Urothelium cell line (cell line): Measurements from ENCODE around the gene SLC24A3.

Experiments
- DNase-seq: peaks from one replicate; pipeline ENCODE4 v3.0.0; 2011; ENCODE audit warnings: low spot score, mixed read lengths
- FAIRE-seq: peaks from 2 replicates; lab custom pipeline; 2011; peaks lifted over from hg19 to GRCh38; lab: Jason Lieb, UNC

Gene SLC24A3

GRCh38 chr20:19725814-19726525, 513.5 kb downstream of the SLC24A3 start:
- DNase-seq (no peak), FAIRE-seq (no peak)

GRCh38 chr20:19727251-19727847, 514.9 kb downstream of the SLC24A3 start:
- DNase-seq (no peak), FAIRE-seq (no peak)

GRCh38 chr20:19729672-19730071, 517.2 kb downstream of the SLC24A3 start:
- no peak for FAIRE-seq

GRCh38 chr20:19730706-19731105, 518.3 kb downstream of the SLC24A3 start:
- no peak for FAIRE-seq
- no peak for DNase-seq

More at GRCh38 chr20:19729672-19730071, 517.2 kb downstream of the SLC24A3 start:
- no peak for DNase-seq

GRCh38 chr20:19734811-19735210, 522.4 kb downstream of the SLC24A3 start:
- DNase-seq (no peak), FAIRE-seq (no peak)

- DNase-seq (peak; percentile 88), FAIRE-seq (no peak)
Observed at GRCh38 chr20:19735446-19735845, 523.0 kb downstream of the SLC24A3 start.

GRCh38 chr20:19737025-19737424, 524.6 kb downstream of the SLC24A3 start:
- FAIRE-seq, result peak; percentile 53
- DNase-seq, result no peak

GRCh38 chr20:19738951-19739350, 526.5 kb downstream of the SLC24A3 start:
- no peak for FAIRE-seq

GRCh38 chr20:19739351-19739750, 526.9 kb downstream of the SLC24A3 start:
- no peak for DNase-seq
- no peak for FAIRE-seq

More at GRCh38 chr20:19738951-19739350, 526.5 kb downstream of the SLC24A3 start:
- no peak for DNase-seq

- no peak for DNase-seq
- no peak for FAIRE-seq
Observed at GRCh38 chr20:19740512-19740911, 528.1 kb downstream of the SLC24A3 start.

GRCh38 chr20:19741924-19742323, 529.5 kb downstream of the SLC24A3 start:
- DNase-seq (no peak), FAIRE-seq (no peak)

GRCh38 chr20:19742974-19743639, 530.7 kb downstream of the SLC24A3 start:
- no peak for DNase-seq
- no peak for FAIRE-seq

- no peak for FAIRE-seq
Observed at GRCh38 chr20:19743640-19743995, 531.2 kb downstream of the SLC24A3 start.

GRCh38 chr20:19745106-19745505, 532.7 kb downstream of the SLC24A3 start:
- FAIRE-seq (no peak), DNase-seq (no peak)

More at GRCh38 chr20:19743640-19743995, 531.2 kb downstream of the SLC24A3 start:
- DNase-seq, result no peak

- DNase-seq, result no peak
- no peak for FAIRE-seq
Observed at GRCh38 chr20:19745584-19745983, 533.1 kb downstream of the SLC24A3 start.

- DNase-seq (no peak), FAIRE-seq (no peak)
Observed at GRCh38 chr20:19746396-19746795, 534.0 kb downstream of the SLC24A3 start.

- FAIRE-seq, result no peak
- DNase-seq, result no peak
Observed at GRCh38 chr20:19747903-19748302, 535.5 kb downstream of the SLC24A3 start.

- DNase-seq (no peak), FAIRE-seq (no peak)
Observed at GRCh38 chr20:19748681-19749080, 536.2 kb downstream of the SLC24A3 start.

- DNase-seq, result no peak
Observed at GRCh38 chr20:19749618-19750071, 537.2 kb downstream of the SLC24A3 start.

GRCh38 chr20:19750101-19750606, 537.7 kb downstream of the SLC24A3 start:
- DNase-seq, result no peak
- FAIRE-seq, result no peak

More at GRCh38 chr20:19749618-19750071, 537.2 kb downstream of the SLC24A3 start:
- no peak for FAIRE-seq

GRCh38 chr20:19750907-19751636, 538.6 kb downstream of the SLC24A3 start:
- DNase-seq (no peak), FAIRE-seq (no peak)
